ENCODE measurements around the gene SAP130.
"Not testable (repeated sequence)": the region's sequence is repeated elsewhere in the genome, so short reads cannot be mapped to it uniquely, and the experiment has no call there.

Gene SAP130

DNA sequence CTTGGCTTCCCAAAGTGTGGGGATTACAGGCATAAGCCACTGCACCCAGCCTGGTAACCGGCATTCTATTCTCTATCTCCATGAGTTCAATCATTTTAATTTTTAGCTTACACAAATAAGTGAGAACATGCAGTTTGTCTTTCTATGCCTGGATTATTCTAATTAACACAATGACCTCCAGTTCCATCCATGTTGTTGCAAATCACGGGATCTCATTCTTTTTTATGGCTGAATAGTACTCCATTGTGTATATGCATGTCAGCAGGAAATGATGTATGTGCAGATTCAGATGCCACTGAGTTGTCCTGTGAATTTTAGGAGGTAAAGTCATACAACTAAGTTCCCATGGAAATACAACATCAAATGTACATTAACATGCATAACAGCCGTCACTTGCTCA, 117.4 kb downstream of the SAP130 start:
- Histone ChIP-seq H3K79me2 (ENCODE audit: insufficient read depth, low read depth) (no peaks in the 10 kb centered on the region), H3K36me3 (ENCODE audit: insufficient read depth) (no peaks in the 10 kb centered on the region), H2AFZ (ENCODE audit: low read depth) (no peak overlapping the region), H4K20me1 (ENCODE audit: insufficient read depth) (no peaks in the 10 kb centered on the region), H3K4me2 (no peak overlapping the region), H3K27me3 (ENCODE audit: insufficient read depth, low read depth) (no peaks in the 10 kb centered on the region), H3K4me1 (ENCODE audit: low read depth, poor library complexity, severe bottlenecking) (no peaks in the 10 kb centered on the region), H3K9ac (no peak overlapping the region), H3K27ac (no peak overlapping the region), H3K4me3 (IDR thresholded peaks at IDR 0.05; ENCODE audit: insufficient read depth, low read depth, low read length) (no peak overlapping the region)
- TF ChIP-seq, protein P1, sequence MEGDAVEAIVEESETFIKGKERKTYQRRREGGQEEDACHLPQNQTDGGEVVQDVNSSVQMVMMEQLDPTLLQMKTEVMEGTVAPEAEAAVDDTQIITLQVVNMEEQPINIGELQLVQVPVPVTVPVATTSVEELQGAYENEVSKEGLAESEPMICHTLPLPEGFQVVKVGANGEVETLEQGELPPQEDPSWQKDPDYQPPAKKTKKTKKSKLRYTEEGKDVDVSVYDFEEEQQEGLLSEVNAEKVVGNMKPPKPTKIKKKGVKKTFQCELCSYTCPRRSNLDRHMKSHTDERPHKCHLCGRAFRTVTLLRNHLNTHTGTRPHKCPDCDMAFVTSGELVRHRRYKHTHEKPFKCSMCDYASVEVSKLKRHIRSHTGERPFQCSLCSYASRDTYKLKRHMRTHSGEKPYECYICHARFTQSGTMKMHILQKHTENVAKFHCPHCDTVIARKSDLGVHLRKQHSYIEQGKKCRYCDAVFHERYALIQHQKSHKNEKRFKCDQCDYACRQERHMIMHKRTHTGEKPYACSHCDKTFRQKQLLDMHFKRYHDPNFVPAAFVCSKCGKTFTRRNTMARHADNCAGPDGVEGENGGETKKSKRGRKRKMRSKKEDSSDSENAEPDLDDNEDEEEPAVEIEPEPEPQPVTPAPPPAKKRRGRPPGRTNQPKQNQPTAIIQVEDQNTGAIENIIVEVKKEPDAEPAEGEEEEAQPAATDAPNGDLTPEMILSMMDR (conservative IDR thresholded peaks at IDR 0.05; ENCODE audit: low read depth, low read length) = no peak

DNA sequence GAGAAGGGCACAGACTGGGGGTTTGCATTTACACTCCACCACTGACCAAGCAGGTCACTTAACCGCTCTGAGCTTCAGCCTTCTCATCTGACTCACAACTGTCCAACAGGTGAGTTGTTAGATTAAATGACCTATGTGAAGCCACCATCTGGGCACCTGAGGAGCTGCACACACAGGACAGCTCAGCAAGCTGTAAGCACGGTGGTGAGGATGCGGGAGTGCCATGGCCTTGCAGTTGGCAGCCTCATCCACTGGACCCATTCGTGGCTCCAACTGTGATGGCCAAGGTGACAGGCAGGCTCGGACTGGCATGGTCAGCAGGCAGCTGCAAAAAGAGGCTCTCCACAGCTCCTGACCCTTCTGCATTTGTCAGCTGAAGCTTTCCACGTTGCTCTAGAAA, 118.8 kb downstream of the SAP130 start:
- no peaks in the 10 kb centered on the region for H3K27me3 ChIP-seq (ENCODE audit: insufficient read depth, low read depth)
- TF ChIP-seq, protein P1 (conservative IDR thresholded peaks at IDR 0.05; ENCODE audit: low read depth, low read length) = no peak

DNA sequence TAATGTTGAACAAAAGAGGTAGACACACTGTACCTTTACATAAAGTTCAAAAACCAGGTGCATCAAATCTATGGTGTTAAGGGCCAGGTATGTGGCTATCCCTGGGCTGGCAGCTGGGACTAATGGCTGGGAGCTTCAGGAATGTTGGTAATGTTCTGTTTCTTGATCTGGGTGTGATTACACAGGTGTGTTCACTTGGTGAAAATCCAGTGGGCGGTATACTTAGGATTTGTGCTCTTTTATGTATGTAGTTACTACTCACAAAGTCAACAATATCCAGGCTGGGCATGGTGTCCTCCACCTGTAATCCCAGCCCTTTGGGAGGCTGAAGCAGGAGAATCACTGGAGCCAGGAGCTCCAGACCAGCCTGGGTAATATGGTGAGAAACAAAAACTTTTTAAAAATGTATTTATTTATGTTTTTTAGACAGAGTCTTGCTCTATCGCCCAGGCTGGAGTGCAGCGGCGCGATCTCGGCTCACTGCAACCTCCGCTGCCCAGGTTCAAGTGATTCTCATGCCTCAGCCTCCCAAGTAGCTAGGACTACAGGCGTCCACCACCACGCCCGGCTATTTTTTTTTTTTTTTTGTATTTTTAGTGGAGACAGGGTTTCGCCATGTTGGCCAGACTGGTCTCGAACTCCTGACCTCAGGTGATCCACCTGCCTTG, 120.0 kb downstream of the SAP130 start:
- H4K20me1 ChIP-seq (ENCODE audit: insufficient read depth); H3K4me3 ChIP-seq (IDR thresholded peaks at IDR 0.05; ENCODE audit: insufficient read depth, low read depth, low read length); H3K9ac ChIP-seq; H3K79me2 ChIP-seq (ENCODE audit: insufficient read depth, low read depth); H3K4me2 ChIP-seq; H3K36me3 ChIP-seq (ENCODE audit: insufficient read depth); H3K27me3 ChIP-seq (ENCODE audit: insufficient read depth, low read depth); H3K27ac ChIP-seq; H2AFZ ChIP-seq (ENCODE audit: low read depth); H3K4me1 ChIP-seq (ENCODE audit: low read depth, poor library complexity, severe bottlenecking): not testable (repeated sequence)

More for the DNA sequence above, 118.8 kb downstream of the SAP130 start:
- Histone ChIP-seq H3K4me2 (no peak overlapping the region), H3K4me3 (IDR thresholded peaks at IDR 0.05; ENCODE audit: insufficient read depth, low read depth, low read length) (no peak overlapping the region), H3K9ac (no peak overlapping the region), H3K4me1 (ENCODE audit: low read depth, poor library complexity, severe bottlenecking) (no peaks in the 10 kb centered on the region), H2AFZ (ENCODE audit: low read depth) (no peak overlapping the region), H4K20me1 (ENCODE audit: insufficient read depth) (no peaks in the 10 kb centered on the region), H3K79me2 (ENCODE audit: insufficient read depth, low read depth) (no peaks in the 10 kb centered on the region), H3K36me3 (ENCODE audit: insufficient read depth) (no peaks in the 10 kb centered on the region), H3K27ac (no peak overlapping the region)

DNA sequence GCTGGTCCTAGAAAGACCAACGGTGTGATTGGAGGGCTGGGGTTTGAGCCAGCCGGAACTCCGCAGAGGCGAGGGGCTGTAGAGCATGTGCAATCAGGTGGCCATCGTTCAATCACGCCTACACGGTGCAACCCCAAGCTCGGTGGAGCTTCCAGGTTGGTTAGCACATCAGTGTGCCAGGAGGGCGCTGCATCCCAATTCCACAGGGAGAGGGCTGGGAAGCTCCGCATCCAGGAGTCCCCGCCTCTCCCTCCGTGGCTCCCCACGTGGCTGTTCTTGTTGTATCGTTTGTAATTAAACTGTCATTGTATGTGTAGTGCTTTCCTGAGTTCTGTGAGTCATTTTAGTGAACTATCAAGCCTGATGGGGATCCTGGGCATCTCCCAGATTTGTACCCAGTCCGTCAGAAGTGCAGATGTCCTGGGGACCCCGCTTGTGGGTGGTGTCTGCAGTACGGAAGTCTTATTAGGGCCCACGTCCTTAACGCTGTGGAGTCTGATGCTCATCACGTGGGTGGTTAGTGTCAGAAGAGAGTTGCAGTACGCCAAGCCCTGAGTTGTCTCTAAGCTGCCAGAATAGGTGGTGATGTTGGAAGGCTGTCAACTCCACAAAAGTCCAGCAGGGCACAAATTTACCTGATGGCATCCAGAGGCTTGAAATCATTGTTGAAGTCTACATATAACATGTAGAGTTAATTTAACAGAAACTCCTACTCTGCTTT, 121.5 kb downstream of the SAP130 start:
- no peak overlapping the region for H3K9ac ChIP-seq
- TF ChIP-seq, protein P1 (conservative IDR thresholded peaks at IDR 0.05; ENCODE audit: low read depth, low read length) = no peak
- no peak overlapping the region for H3K27ac ChIP-seq
- H3K27me3 ChIP-seq (ENCODE audit: insufficient read depth, low read depth) = no peaks in the 10 kb centered on the region
- H3K4me3 ChIP-seq (IDR thresholded peaks at IDR 0.05; ENCODE audit: insufficient read depth, low read depth, low read length) = no peak overlapping the region
- no peaks in the 10 kb centered on the region for H3K36me3 ChIP-seq (ENCODE audit: insufficient read depth)
- H2AFZ ChIP-seq (ENCODE audit: low read depth) = no peak overlapping the region
- H3K4me2 ChIP-seq = no peak overlapping the region
- no peaks in the 10 kb centered on the region for H4K20me1 ChIP-seq (ENCODE audit: insufficient read depth)
- H3K79me2 ChIP-seq (ENCODE audit: insufficient read depth, low read depth) = no peaks in the 10 kb centered on the region
- H3K4me1 ChIP-seq (ENCODE audit: low read depth, poor library complexity, severe bottlenecking) = no peaks in the 10 kb centered on the region

Data from KMS-11 (cell line).